Panc1 (cell line): Measurements from ENCODE around the gene OPRPN.

ENCODE experiments used
- CTCF ChIP-seq: fragments of 450-650 bp; IDR thresholded peaks from 2 replicates; pipeline ENCODE4 v1.5.1; 2017; ENCODE audit warnings: mild to moderate bottlenecking
- POLR2AphosphoS5 ChIP-seq: IDR thresholded peaks from 2 replicates; pipeline ENCODE4 v1.6.1; 2012; ENCODE audit warnings: mild to moderate bottlenecking, low read depth, low read length, moderate library complexity
- SIN3A ChIP-seq: IDR thresholded peaks from 2 replicates; pipeline ENCODE4 v1.6.1; 2012; ENCODE audit warnings: low read depth, mild to moderate bottlenecking, low read length, moderate library complexity, borderline replicate concordance; ENCODE audit not compliant: insufficient read depth
- TCF7L2 ChIP-seq: IDR thresholded peaks from 2 replicates; pipeline ENCODE4 v1.6.1; 2011; ENCODE audit warnings: mild to moderate bottlenecking, low read depth, low read length, inconsistent platforms

DNA sequence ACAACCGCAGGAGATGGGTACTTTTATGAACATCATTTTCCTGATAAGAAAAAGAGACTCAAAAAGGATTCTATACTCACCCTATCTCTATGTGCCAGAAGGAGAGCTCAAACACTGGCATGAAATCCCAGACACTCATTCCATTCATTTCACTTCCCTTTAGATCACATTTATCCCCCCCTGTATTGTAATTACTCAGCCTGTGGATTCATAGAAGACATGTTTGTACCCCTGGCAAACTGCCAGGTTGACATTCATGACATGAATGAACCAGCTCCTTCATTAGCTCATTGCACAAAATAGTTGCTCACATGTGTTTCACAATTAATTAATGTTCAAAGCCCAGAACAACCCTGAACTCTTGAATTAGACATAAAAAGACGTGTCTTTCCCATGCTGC is 32.3 kb upstream of the OPRPN start:
- TF ChIP-seq CTCF (no peak), SIN3A (no peak), TCF7L2 (no peak), POLR2AphosphoS5 (no peak)
